H1 (cell line): ENCODE results near the gene FAM76A. TPM values are rescaled to one million over a fixed set of nuclear protein-coding genes. Genes with fewer than 3 reads are reported as not detected.

Experiments used
- CTCF ChIA-PET: fragments of 300-600 bp; sonication (Branson Sonifier 250); formaldehyde crosslinking; loops from one replicate; lab custom pipeline; 2021; ENCODE audit not compliant: partially characterized antibody; lab: Charles Lee
- POLR2A ChIA-PET: fragments of 300-600 bp; sonication (Branson Sonifier 250); formaldehyde crosslinking; loops from one replicate; lab custom pipeline; 2021; ENCODE audit warnings: inconsistent platforms; ENCODE audit not compliant: partially characterized antibody; lab: Charles Lee
- DNase-seq, 2 experiments: peaks; one replicate each; pipeline versions ENCODE4 v3.0.0 to v3.0.0-alpha.2; 2010 to 2022; ENCODE audit warnings: low spot score in 2 of 2, low read depth in 1 of 2, mixed read lengths in 1 of 2
- FAIRE-seq: peaks from 2 replicates; lab custom pipeline; 2011; peaks lifted over from hg19 to GRCh38; lab: Jason Lieb, UNC
- H2AFZ ChIP-seq: 2 replicates; pipeline ENCODE4 v1.8.1; 2012; ENCODE audit warnings: low read length, inconsistent platforms
- H2AK5ac ChIP-seq: 2 replicates; pipeline ENCODE4 v1.6.1; 2013; ENCODE audit warnings: low read depth, low read length
- H2BK120ac ChIP-seq: replicated peaks from 2 replicates; pipeline ENCODE3; 2013; ENCODE audit warnings: low read depth, low read length, inconsistent platforms
- H2BK12ac ChIP-seq: 2 replicates; pipeline ENCODE4 v1.6.1; 2013; ENCODE audit warnings: low read depth, low read length
- H2BK15ac ChIP-seq: 2 replicates; pipeline ENCODE4 v1.6.1; 2013; ENCODE audit warnings: low read length
- H2BK20ac ChIP-seq: 2 replicates; pipeline ENCODE4 v1.6.1; 2013; ENCODE audit warnings: low read length
- H2BK5ac ChIP-seq: 2 replicates; pipeline ENCODE4 v1.6.1; 2013; ENCODE audit warnings: low read depth, low read length
- H3K14ac ChIP-seq: 2 replicates; pipeline ENCODE4 v1.6.1; 2013; ENCODE audit warnings: inconsistent platforms; ENCODE audit not compliant: insufficient read length
- H3K18ac ChIP-seq: 2 replicates; pipeline ENCODE4 v1.6.1; 2013; ENCODE audit warnings: low read length; ENCODE audit errors: extremely low read depth
- H3K23ac ChIP-seq: 2 replicates; pipeline ENCODE4 v1.6.1; 2013; ENCODE audit warnings: inconsistent platforms; ENCODE audit not compliant: insufficient read length
- H3K23me2 ChIP-seq: 2 replicates; pipeline ENCODE4 v1.6.1; 2013; ENCODE audit warnings: low read depth, low read length
- H3K27ac ChIP-seq: 2 replicates; pipeline ENCODE4 v1.6.1; 2011; ENCODE audit warnings: low read depth, low read length, inconsistent platforms
- H3K27me3 ChIP-seq, 4 experiments: replicated peaks in 1 of 4; 1 replicate in 1 of 4; 2 replicates in 3 of 4; pipeline versions ENCODE4 v1.6.1 to v1.8.1; 2011 to 2013; ENCODE audit warnings: low read length in 3 of 4, mild to moderate bottlenecking in 3 of 4, inconsistent platforms in 2 of 4, mixed read lengths in 2 of 4, moderate library complexity in 1 of 4; ENCODE audit not compliant: control insufficient read depth in 3 of 4, insufficient read depth in 3 of 4; ENCODE audit errors: extremely low read depth in 1 of 4
- H3K36me3 ChIP-seq, 4 experiments: 2 replicates each; pipeline versions ENCODE4 v1.6.1 to v1.8.1; 2011 to 2013; ENCODE audit warnings: mild to moderate bottlenecking in 4 of 4, low read length in 3 of 4, moderate library complexity in 2 of 4, control low read depth in 1 of 4, inconsistent platforms in 1 of 4; ENCODE audit not compliant: insufficient read depth in 4 of 4, control insufficient read depth in 2 of 4
- H3K4ac ChIP-seq: replicated peaks from 2 replicates; pipeline ENCODE3; 2013; ENCODE audit warnings: low read length, low read depth, mixed read lengths, inconsistent platforms; ENCODE audit not compliant: insufficient read length
- H3K4me1 ChIP-seq, 4 experiments: replicated peaks in 1 of 4; 1 replicate in 1 of 4; 2 replicates in 3 of 4; pipeline versions ENCODE4 v1.6.1 to v1.8.1; 2011 to 2013; ENCODE audit warnings: low read length in 3 of 4, inconsistent platforms in 2 of 4, mixed read lengths in 1 of 4; ENCODE audit not compliant: insufficient read depth in 4 of 4, control insufficient read depth in 3 of 4
- H3K4me2 ChIP-seq, 2 experiments: 2 replicates each; pipeline versions ENCODE4 v1.6.1 to v1.8.1; 2011 to 2013; ENCODE audit warnings: low read depth in 2 of 2, low read length in 2 of 2, control low read depth in 1 of 2, inconsistent platforms in 1 of 2, mild to moderate bottlenecking in 1 of 2; ENCODE audit not compliant: insufficient read depth in 1 of 2
- H3K4me3 ChIP-seq, 4 experiments: fragments of 200-600, 300-600 bp in 1 of 4; sonication (generic), shearing (Covaris generic), sonication (Bioruptor Twin) in 1 of 4; 2 replicates each; pipeline versions ENCODE4 v1.5.1 to v1.8.1; 2011 to 2016; ENCODE audit warnings: low read length in 4 of 4, low read depth in 3 of 4, control low read depth in 2 of 4, inconsistent platforms in 2 of 4, mild to moderate bottlenecking in 2 of 4, mixed read lengths in 1 of 4, moderate library complexity in 1 of 4; ENCODE audit not compliant: insufficient read depth in 2 of 4; ENCODE audit errors: extremely low read depth in 1 of 4
- H3K56ac ChIP-seq: replicated peaks from 2 replicates; pipeline ENCODE3; 2013; ENCODE audit warnings: low read depth, mild to moderate bottlenecking, mixed read lengths, low read length, inconsistent platforms; ENCODE audit not compliant: insufficient read length
- H3K79me1 ChIP-seq: 2 replicates; pipeline ENCODE4 v1.6.1; 2013; ENCODE audit warnings: low read depth, low read length, control low read depth
- H3K79me2 ChIP-seq, 2 experiments: 2 replicates each; pipeline versions ENCODE4 v1.6.1 to v1.8.1; 2012 to 2013; ENCODE audit warnings: low read length in 2 of 2, mild to moderate bottlenecking in 2 of 2, inconsistent platforms in 1 of 2; ENCODE audit not compliant: insufficient read depth in 2 of 2, control insufficient read depth in 1 of 2
- H3K9ac ChIP-seq, 4 experiments: replicated peaks in 1 of 4; 1 replicate in 1 of 4; 2 replicates in 3 of 4; pipeline versions ENCODE4 v1.6.1 to v1.8.1; 2011 to 2013; ENCODE audit warnings: low read depth in 3 of 4, low read length in 3 of 4, control low read depth in 2 of 4, mild to moderate bottlenecking in 2 of 4, moderate library complexity in 2 of 4, inconsistent platforms in 1 of 4; ENCODE audit errors: extremely low read depth in 1 of 4
- H3K9me3 ChIP-seq, 2 experiments: 2 replicates each; pipeline versions ENCODE4 v1.6.1 to v1.8.1; 2012 to 2013; ENCODE audit warnings: mild to moderate bottlenecking in 2 of 2, moderate library complexity in 2 of 2, control low read depth in 1 of 2, inconsistent platforms in 1 of 2, low read depth in 1 of 2, low read length in 1 of 2, mixed read lengths in 1 of 2; ENCODE audit not compliant: insufficient read depth in 2 of 2
- H4K20me1 ChIP-seq, 2 experiments: replicated peaks in 1 of 2; 2 replicates each; pipeline versions ENCODE3 to v1.8.1; 2011 to 2013; ENCODE audit warnings: inconsistent platforms in 2 of 2, low read length in 2 of 2, mild to moderate bottlenecking in 1 of 2; ENCODE audit not compliant: insufficient read depth in 2 of 2, control insufficient read depth in 1 of 2
- H4K5ac ChIP-seq: 2 replicates; pipeline ENCODE4 v1.6.1; 2013; ENCODE audit warnings: low read length, low read depth, mixed read lengths, inconsistent platforms; ENCODE audit not compliant: insufficient read length
- H4K8ac ChIP-seq: 2 replicates; pipeline ENCODE4 v1.8.0; 2013; ENCODE audit warnings: mild to moderate bottlenecking, moderate library complexity, low read length, inconsistent platforms; ENCODE audit not compliant: insufficient read depth; ENCODE audit errors: extremely low read depth
- H4K91ac ChIP-seq: replicated peaks from 2 replicates; pipeline ENCODE3; 2013; ENCODE audit warnings: low read length, mixed read lengths, inconsistent platforms; ENCODE audit not compliant: insufficient read length
- ATF2 ChIP-seq: IDR thresholded peaks from 2 replicates; pipeline ENCODE4 v1.6.1; 2012; ENCODE audit warnings: low read length, inconsistent platforms
- BCL11A ChIP-seq, 2 experiments: IDR thresholded peaks; one replicate each; pipeline ENCODE4 v1.6.1; 2011; ENCODE audit warnings: low read depth in 2 of 2, low read length in 2 of 2, mild to moderate bottlenecking in 2 of 2
- EP300 ChIP-seq, 2 experiments: IDR thresholded peaks; 1 replicate in 1 of 2; 2 replicates in 1 of 2; pipeline ENCODE4 v1.6.1; 2011 to 2012; ENCODE audit warnings: low read depth in 2 of 2, low read length in 2 of 2, mild to moderate bottlenecking in 2 of 2, borderline replicate concordance in 1 of 2, inconsistent platforms in 1 of 2, moderate library complexity in 1 of 2
- JUN ChIP-seq: IDR thresholded peaks from 2 replicates; pipeline ENCODE4 v1.6.1; 2011; ENCODE audit warnings: low read depth, mild to moderate bottlenecking, improper control_type of control experiment, low read length
- KDM4A ChIP-seq: IDR thresholded peaks from one replicate; pipeline ENCODE4 v1.7.1; 2012; ENCODE audit warnings: low read depth, mild to moderate bottlenecking, moderate library complexity, low read length, inconsistent platforms; ENCODE audit not compliant: severe bottlenecking
- KDM5A ChIP-seq: fragments of 200-600 bp; IDR thresholded peaks from 2 replicates; pipeline ENCODE4 v1.7.1; 2012; ENCODE audit warnings: mild to moderate bottlenecking, low read length, inconsistent platforms, mixed read lengths
- NANOG ChIP-seq: IDR thresholded peaks from 2 replicates; pipeline ENCODE4 v1.6.1; 2011; ENCODE audit warnings: low read length, low read depth, mild to moderate bottlenecking, inconsistent platforms; ENCODE audit not compliant: insufficient read depth, poor library complexity, severe bottlenecking
- POLR2A ChIP-seq, 2 experiments: IDR thresholded peaks; 1 replicate in 1 of 2; 2 replicates in 1 of 2; pipeline ENCODE4 v1.6.1; 2011; ENCODE audit warnings: low read depth in 2 of 2, low read length in 2 of 2, mild to moderate bottlenecking in 2 of 2; ENCODE audit errors: control extremely low read depth in 1 of 2
- RAD21 ChIP-seq, 2 experiments: IDR thresholded peaks in 1 of 2; conservative IDR thresholded peaks in 1 of 2; 2 replicates each; pipeline ENCODE4 v1.6.1; 2011; ENCODE audit warnings: low read depth in 2 of 2, low read length in 2 of 2, improper control_type of control experiment in 1 of 2, inconsistent platforms in 1 of 2, mild to moderate bottlenecking in 1 of 2, moderate library complexity in 1 of 2
- TAF7 ChIP-seq: optimal IDR thresholded peaks from 2 replicates; pipeline ENCODE3; 2011; ENCODE audit warnings: low read depth, mild to moderate bottlenecking, inconsistent platforms, low read length, moderate library complexity, borderline replicate concordance
- ZNF274 ChIP-seq: IDR thresholded peaks from 2 replicates; pipeline ENCODE4 v1.7.0; 2012; ENCODE audit warnings: low read length, borderline replicate concordance; ENCODE audit errors: extremely low read depth
- WGBS, 2 experiments: shearing (Covaris generic) in 1 of 2; methylation state at CpG; one replicate each; pipeline versions ENCODE4 v1.1.6 to v1.1.7; 2013 to 2015; ENCODE audit warnings: low lambda C conversion rate in 2 of 2, mixed read lengths in 2 of 2, inconsistent platforms in 1 of 2, low coverage in 1 of 2, missing lambda C conversion rate in 1 of 2; ENCODE audit not compliant: insufficient replicate concordance in 2 of 2, insufficient coverage in 1 of 2, insufficient read length in 1 of 2; ENCODE audit errors: extremely low coverage in 1 of 2, missing lambda C conversion rate in 1 of 2; 5-methylcytosine and 5-hydroxymethylcytosine counted together
- polyA plus RNA-seq, 7 experiments: library from polyadenylated mRNA; depleted of rRNA in 3 of 7; stranded (reverse) in 5 of 7; unstranded in 2 of 7; fragments of >200 nt in 5 of 7; fragments of 200-250 nt in 2 of 7; gene quantifications; 1 replicate in 5 of 7; 2 replicates in 1 of 7; 4 replicates in 1 of 7; pipeline versions ENCODE4 v1.2.1 to v1.2.3, GENCODE V29; 2011 to 2013; ENCODE audit warnings: missing spikeins in 2 of 7, mixed read lengths in 2 of 7
- total RNA-seq: library from RNA; stranded (reverse); fragmentation: NEBNext Ultra II Directional; extraction: Animal tissue kit (Norgen Biotek cat#: 25700); gene quantifications from 2 replicates; pipeline ENCODE4 v1.2.1, GENCODE V29; 2021

The FAM76A gene
- total and polyA plus RNA-seq, 2 of the 8 experiments (the other 6 are each of a cell fraction or from before 2014, with no cell fraction given) = 3.4 to 16.2 TPM

- DNase-seq = no peak
- no peaks in the 10 kb centered on the region for H3K36me3 ChIP-seq
- H3K9ac ChIP-seq = no peak overlapping the region; a peak in 1 of 7 replicates
- H2BK120ac ChIP-seq = no peak overlapping the region
- H2AFZ ChIP-seq = no peak overlapping the region
- no peak overlapping the region for H2AK5ac ChIP-seq
- peaks cover 0 to 5% (median under 1%) of the 10 kb centered on the region in 4 experiments; a peak in 3 of 7 replicates for H3K4me1 ChIP-seq
- H2BK20ac ChIP-seq = no peak overlapping the region
- H3K79me2 ChIP-seq = no peaks in the 10 kb centered on the region; a peak in 1 of 4 replicates
- peaks cover 3% of the 10 kb centered on the region; the same call in 1 of the 2 replicates for H3K23me2 ChIP-seq
- no peaks in the 10 kb centered on the region for H4K20me1 ChIP-seq
- 95% methylated on average over 3 of the region's 3 CpGs; no CpG with 5 or more reads in 1 of the 2 experiments for WGBS, 2 experiments
- H4K5ac ChIP-seq = no peak overlapping the region
- H3K79me1 ChIP-seq = no peaks in the 10 kb centered on the region
- H2BK5ac ChIP-seq = no peak overlapping the region
- POLR2A ChIA-PET = interaction anchor here (0.7 to 1.6 kb wide), 2 partner anchors 109 to 110 kb away, joined by 3 read pairs; no protein-coding TSS in a partner anchor
- peak overlapping the region in 2 of 4 experiments; percentile 77 to 89; a peak in 3 of 8 replicates for H3K4me3 ChIP-seq
- no peak overlapping the region for H4K91ac ChIP-seq
- no peak for FAIRE-seq
- no peak overlapping the region for H2BK12ac ChIP-seq
- H3K9me3 ChIP-seq = no peaks in the 10 kb centered on the region
- H3K4me2 ChIP-seq = peak overlapping the region; percentile 74 to 79
- H2BK15ac ChIP-seq = no peak overlapping the region
- CTCF ChIA-PET = interaction anchor here (1.2 kb wide), 1 partner anchor 23 kb away, joined by 4 read pairs; no protein-coding TSS in a partner anchor
- H3K4ac ChIP-seq = no peak overlapping the region
- no peak overlapping the region for H4K8ac ChIP-seq
- no peak overlapping the region for H3K18ac ChIP-seq
- H3K23ac ChIP-seq = no peak overlapping the region
- H3K56ac ChIP-seq = no peak overlapping the region
- H3K27ac ChIP-seq = no peak overlapping the region
- peaks cover 0 to 2% (median 0%) of the 10 kb centered on the region in 4 experiments; a peak in 1 of 7 replicates for H3K27me3 ChIP-seq
- no peak overlapping the region for H3K14ac ChIP-seq
- no peak for TF ChIP-seq RAD21 (IDR thresholded peaks at IDR 0.05 in 1 of 2, conservative IDR thresholded peaks at IDR 0.05 in 1 of 2; ENCODE audit: low read depth in 2 of 2, low read length in 2 of 2)
- no peak for TF ChIP-seq POLR2A (IDR thresholded peaks at IDR 0.05; ENCODE audit: control extremely low read depth in 1 of 2, low read depth in 2 of 2, low read length in 2 of 2)
- TF ChIP-seq ATF2 = no peak
- TF ChIP-seq NANOG = no peak
- TF ChIP-seq TAF7 = no peak
- no peak for TF ChIP-seq BCL11A (IDR thresholded peaks at IDR 0.05; ENCODE audit: low read depth in 2 of 2, low read length in 2 of 2)
- no peak for TF ChIP-seq EP300 (IDR thresholded peaks at IDR 0.05; ENCODE audit: borderline replicate concordance in 1 of 2, low read depth in 2 of 2, low read length in 2 of 2)
- TF ChIP-seq ZNF274 = no peak
- no peak for TF ChIP-seq KDM4A
- TF ChIP-seq KDM5A = no peak
- TF ChIP-seq JUN = no peak
Measured at GRCh38 chr1:27727126-27727525, 1.4 kb downstream of the FAM76A start.
